Measurements from ENCODE around the gene HDAC4.
"Not testable (repeated sequence)": the region's sequence is repeated elsewhere in the genome, so short reads cannot be mapped to it uniquely, and the experiment has no call there.

HDAC4 gene

DNA sequence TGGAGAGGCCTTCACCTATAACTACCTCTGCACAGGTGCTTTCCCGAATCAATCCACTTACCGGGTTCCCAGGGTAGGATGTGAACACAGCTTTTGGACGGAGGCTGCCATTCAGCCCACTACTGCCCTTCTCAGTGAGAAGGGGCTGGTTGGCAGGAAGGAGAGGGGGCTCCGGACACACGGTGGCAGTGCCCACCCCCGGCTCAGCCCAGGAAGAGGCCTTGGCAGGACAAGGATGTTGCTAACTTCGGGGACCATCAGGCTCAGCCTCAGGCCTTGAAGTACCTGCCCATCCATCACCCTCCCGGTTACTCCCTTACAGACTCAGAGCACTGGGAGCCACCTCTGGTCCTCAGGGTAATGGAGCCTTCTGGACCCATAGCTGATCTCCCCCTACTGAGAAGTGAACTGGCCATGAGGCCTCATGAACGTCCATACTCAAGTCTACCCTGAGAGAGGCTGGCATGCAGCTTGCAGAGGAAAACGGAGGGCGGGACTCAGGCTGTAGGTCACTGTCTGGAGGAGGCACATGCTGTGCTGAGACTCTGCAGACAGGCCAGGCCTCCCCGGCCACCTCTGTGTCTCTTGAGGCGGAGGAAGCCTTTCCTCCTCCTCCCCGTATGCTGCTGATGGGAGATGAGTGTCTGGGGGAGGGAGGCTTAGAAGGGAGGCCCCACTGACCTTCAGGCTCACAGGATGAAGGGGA lies 361.9 kb downstream of the HDAC4 start:
- in situ Hi-C loops (cut with MboI; ENCODE audit: low pct_unique_long_range_greater_than_20kb, low sequenced_read_pairs, unreplicated experiment) = no loop called here
- DNase-seq (ENCODE audit: low spot score) = no peak
- no peak for TF ChIP-seq CTCF (IDR thresholded peaks at IDR 0.05; ENCODE audit: extremely low read depth, insufficient read depth, missing control alignments)

- in situ Hi-C loops (cut with MboI; ENCODE audit: low pct_unique_long_range_greater_than_20kb, low sequenced_read_pairs, unreplicated experiment); DNase-seq (ENCODE audit: low spot score): not testable (repeated sequence)
These were observed 362.5 kb downstream of the HDAC4 start for GRCh38 chr2:239038284-239038683.

GRCh38 chr2:239037559-239037910 lies 363.3 kb downstream of the HDAC4 start:
- no peak for DNase-seq (ENCODE audit: low spot score)
- in situ Hi-C loops (cut with MboI; ENCODE audit: low pct_unique_long_range_greater_than_20kb, low sequenced_read_pairs, unreplicated experiment) = no loop called here
- TF ChIP-seq CTCF (IDR thresholded peaks at IDR 0.05; ENCODE audit: extremely low read depth, insufficient read depth, missing control alignments) = no peak

DNA sequence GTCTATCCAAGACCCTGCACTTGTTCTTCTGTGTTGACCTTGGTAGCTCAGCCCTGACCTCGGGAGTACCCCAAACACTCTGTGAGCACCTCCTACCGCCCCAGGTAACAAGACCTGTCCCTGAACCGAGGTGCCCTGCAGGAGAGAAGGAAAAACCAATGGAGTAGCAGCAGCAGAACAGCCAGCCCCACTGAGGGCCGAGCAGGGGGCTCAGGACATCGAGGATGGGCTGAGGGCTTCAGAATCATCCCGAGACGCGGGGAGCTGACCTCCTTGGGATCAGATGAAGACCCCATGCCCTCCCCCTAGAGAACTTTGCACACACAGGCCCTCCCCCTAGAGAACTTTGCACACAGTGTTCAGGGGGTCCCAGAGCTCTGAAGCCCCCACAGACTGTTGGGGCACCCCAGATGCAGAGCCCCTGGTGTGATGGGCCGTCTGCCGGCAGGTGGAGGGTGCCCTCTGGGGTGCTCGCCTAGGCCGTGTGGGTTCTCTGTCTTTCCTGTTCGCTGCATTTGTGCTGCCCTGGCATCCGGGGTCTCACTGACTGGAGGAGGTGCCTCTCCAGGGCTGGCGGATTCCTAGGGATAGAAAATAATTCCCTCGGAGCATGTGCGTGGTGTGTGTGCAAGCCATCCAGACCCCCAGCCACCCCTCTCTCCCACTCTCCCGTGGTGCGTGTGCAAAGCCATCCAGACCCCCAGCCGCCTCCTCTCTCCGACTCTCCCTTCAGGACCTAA lies 363.8 kb downstream of the HDAC4 start:
- no peak for TF ChIP-seq CTCF (IDR thresholded peaks at IDR 0.05; ENCODE audit: extremely low read depth, insufficient read depth, missing control alignments)
- DNase-seq (ENCODE audit: low spot score) = no peak
- in situ Hi-C loops (cut with MboI; ENCODE audit: low pct_unique_long_range_greater_than_20kb, low sequenced_read_pairs, unreplicated experiment) = no loop called here

GRCh38 chr2:239035997-239036731 lies 364.7 kb downstream of the HDAC4 start:
- TF ChIP-seq CTCF (IDR thresholded peaks at IDR 0.05; ENCODE audit: extremely low read depth, insufficient read depth, missing control alignments) = no peak
- DNase-seq (ENCODE audit: low spot score) = no peak
- in situ Hi-C loops (cut with MboI; ENCODE audit: low pct_unique_long_range_greater_than_20kb, low sequenced_read_pairs, unreplicated experiment) = no loop called here

GRCh38 chr2:239035361-239035814 lies 365.4 kb downstream of the HDAC4 start:
- peak; percentile 92 for DNase-seq (ENCODE audit: low spot score)
- TF ChIP-seq CTCF (IDR thresholded peaks at IDR 0.05; ENCODE audit: extremely low read depth, insufficient read depth, missing control alignments) = peak; percentile 96
- in situ Hi-C loops (cut with MboI; ENCODE audit: low pct_unique_long_range_greater_than_20kb, low sequenced_read_pairs, unreplicated experiment) = no loop called here

Data from GM13977 (cell line).